Measurements from ENCODE around the gene E2F4. TPM values are rescaled to one million over a fixed set of nuclear protein-coding genes. Genes with fewer than 3 reads are reported as not detected.
A peak's percentile ranks its signal among the peaks of the same experiment; 100 is the strongest.

E2F4 gene
- total and polyA plus RNA-seq, 9 of the 15 experiments (the other 6 are each of a cell fraction or from before 2014, with no cell fraction given), result 9.7 to 139 (median 106) TPM

DNA sequence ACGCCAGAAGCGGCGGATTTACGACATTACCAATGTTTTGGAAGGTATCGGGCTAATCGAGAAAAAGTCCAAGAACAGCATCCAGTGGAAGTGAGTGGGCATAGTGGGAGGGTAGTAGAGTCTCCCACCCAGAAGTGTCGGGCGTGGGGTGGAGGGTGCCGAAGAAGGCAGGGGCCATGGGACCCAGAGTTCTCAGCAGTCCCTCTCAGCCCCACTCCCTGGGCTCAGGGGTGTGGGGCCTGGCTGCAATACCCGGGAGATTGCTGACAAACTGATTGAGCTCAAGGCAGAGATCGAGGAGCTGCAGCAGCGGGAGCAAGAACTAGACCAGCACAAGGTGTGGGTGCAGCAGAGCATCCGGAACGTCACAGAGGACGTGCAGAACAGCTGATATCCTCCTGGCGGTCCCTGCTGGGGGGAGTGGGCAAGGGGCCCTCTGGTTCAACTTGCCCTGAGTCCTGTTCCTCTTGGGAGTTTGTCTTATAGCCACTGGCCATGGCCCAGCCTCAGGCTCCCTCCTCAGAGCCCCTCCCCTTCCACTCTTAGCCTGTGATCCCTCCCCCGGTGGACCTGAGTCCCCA lies 916 bp downstream of the E2F4 start:
- Histone ChIP-seq H4K20me1 (replicated peaks; ENCODE audit: control insufficient read depth, insufficient read depth, low read length) (no peaks in the 10 kb centered on the region), H3K4me3 (peak overlapping the region; percentile 83), H3K4me2 (ENCODE audit: insufficient read depth, low read length) (peak overlapping the region; percentile 97), H3K9me1 (ENCODE audit: control insufficient read depth, insufficient read depth, low read length) (no peaks in the 10 kb centered on the region), H3K27me3 (ENCODE audit: control insufficient read depth in 2 of 2, insufficient read depth in 2 of 2, low read length in 2 of 2) (no peaks in the 10 kb centered on the region), H3K4me1 (replicated peaks in 1 of 2; ENCODE audit: control insufficient read depth in 2 of 2, insufficient read depth in 2 of 2, low read length in 2 of 2) (peaks cover 38 to 64% of the 10 kb centered on the region in 2 experiments), H3K79me2 (ENCODE audit: control insufficient read depth, insufficient read depth, low read length) (peaks cover 46% of the 10 kb centered on the region), H3K9ac (ENCODE audit: insufficient read depth in 1 of 2, low read depth in 2 of 2, low read length in 2 of 2) (peak overlapping the region; percentile 88 to 95), H2AFZ (ENCODE audit: low read depth, low read length) (no peak overlapping the region), H3K27ac (ENCODE audit: extremely low read depth, low read depth, low read length) (peak overlapping the region; percentile 63), H3K36me3 (ENCODE audit: control insufficient read depth, insufficient read depth, low read length) (peaks cover 51% of the 10 kb centered on the region), H3K9me3 (replicated peaks; ENCODE audit: control insufficient read depth, insufficient read depth, low read depth, low read length) (no peaks in the 10 kb centered on the region)
- CTCF ChIA-PET (ENCODE audit: low intra/inter-chr PET ratio), result no interaction called here
- DNase-seq (ENCODE audit: extremely low read depth in 1 of 4, low spot score in 3 of 4) (peak in 2 of 4 experiments; percentile 50 to 53), FAIRE-seq (no peak), ATAC-seq (no peak; the same call in 2 of the 3 replicates)
- BruUV-seq (replicated peaks), result no TSS peak
- WGBS (ENCODE audit: insufficient coverage, low coverage, missing lambda C conversion rate), result 0% methylated on average over 16 of the region's 17 CpGs
- in situ Hi-C loops (cut with MboI), result no loop called here
- intact Hi-C loops (cut with micrococcal nuclease), result loop anchor here (2.0 to 5.0 kb wide), 2 partner anchors 34 to 54 kb away; partner anchors contain the start of genes FHOD1 and TMEM208
- TF ChIP-seq, protein P1, sequence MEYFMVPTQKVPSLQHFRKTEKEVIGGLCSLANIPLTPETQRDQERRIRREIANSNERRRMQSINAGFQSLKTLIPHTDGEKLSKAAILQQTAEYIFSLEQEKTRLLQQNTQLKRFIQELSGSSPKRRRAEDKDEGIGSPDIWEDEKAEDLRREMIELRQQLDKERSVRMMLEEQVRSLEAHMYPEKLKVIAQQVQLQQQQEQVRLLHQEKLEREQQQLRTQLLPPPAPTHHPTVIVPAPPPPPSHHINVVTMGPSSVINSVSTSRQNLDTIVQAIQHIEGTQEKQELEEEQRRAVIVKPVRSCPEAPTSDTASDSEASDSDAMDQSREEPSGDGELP (CRISPR knock-in tag; IDR thresholded peaks at IDR 0.05; ENCODE audit: borderline replicate concordance), result peak; percentile 66
- TF ChIP-seq KAT7 (CRISPR knock-in tag; IDR thresholded peaks at IDR 0.05; ENCODE audit: borderline replicate concordance), result peak; percentile 51; the same call in 1 of the 2 replicates
- no peak for TF ChIP-seq ZKSCAN1 (IDR thresholded peaks at IDR 0.05; ENCODE audit: low read depth, low read length)
- TF ChIP-seq, protein P2, sequence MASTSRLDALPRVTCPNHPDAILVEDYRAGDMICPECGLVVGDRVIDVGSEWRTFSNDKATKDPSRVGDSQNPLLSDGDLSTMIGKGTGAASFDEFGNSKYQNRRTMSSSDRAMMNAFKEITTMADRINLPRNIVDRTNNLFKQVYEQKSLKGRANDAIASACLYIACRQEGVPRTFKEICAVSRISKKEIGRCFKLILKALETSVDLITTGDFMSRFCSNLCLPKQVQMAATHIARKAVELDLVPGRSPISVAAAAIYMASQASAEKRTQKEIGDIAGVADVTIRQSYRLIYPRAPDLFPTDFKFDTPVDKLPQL (IDR thresholded peaks at IDR 0.05; ENCODE audit: extremely low read depth, insufficient read length), result no peak
- no peak for TF ChIP-seq ZNF212 (CRISPR knock-in tag; IDR thresholded peaks at IDR 0.05)
- TF ChIP-seq DACH1 (IDR thresholded peaks at IDR 0.05; ENCODE audit: partially characterized antibody), result peak; percentile 59
- no peak for TF ChIP-seq BCOR (IDR thresholded peaks at IDR 0.05)
- no peak for TF ChIP-seq MAZ (CRISPR knock-in tag; conservative IDR thresholded peaks at IDR 0.05 in 1 of 2, IDR thresholded peaks at IDR 0.05 in 1 of 2)
- TF ChIP-seq HNRNPLL (IDR thresholded peaks at IDR 0.05; ENCODE audit: low read depth, low read length, poor library complexity, severe bottlenecking), result peak; percentile 22
- TF ChIP-seq FOXP1 (CRISPR knock-in tag; IDR thresholded peaks at IDR 0.05), result 0 out of 2 replicates have a peak, but pooled peaks have one; percentile 21
- no peak for TF ChIP-seq ZNF408 (CRISPR knock-in tag; IDR thresholded peaks at IDR 0.05; ENCODE audit: low read depth)
- POLR2A ChIA-PET, result interaction anchor here (0.6 to 1.1 kb wide), 4 partner anchors 14 to 1178 kb away, joined by 3 to 4 read pairs (median 3); no protein-coding TSS in a partner anchor
